SK-N-SH (cell line): Measurements from ENCODE around the gene TAF4.

Experiments
- GATA2 ChIP-seq: sonication (generic); formaldehyde crosslinking; IDR thresholded peaks from 2 replicates; pipeline ENCODE4 v1.5.0; 2020; ENCODE audit warnings: mild to moderate bottlenecking, missing genetic modification reagents
- MAX ChIP-seq: IDR thresholded peaks from 2 replicates; pipeline ENCODE4 v1.4.0; 2012; ENCODE audit warnings: low read depth
- YY1 ChIP-seq: IDR thresholded peaks from 2 replicates; pipeline ENCODE4 v1.4.0; 2012; ENCODE audit warnings: low read depth, mild to moderate bottlenecking
- TF ChIP-seq, protein P1 (sequence below): fragments of 200-600 bp; sonication (generic); IDR thresholded peaks from 2 replicates; pipeline ENCODE4 v1.6.1; 2017; ENCODE audit warnings: antibody characterized with exemption, mild to moderate bottlenecking, moderate library complexity

GRCh38 chr20:61993058-61993457, 72.6 kb downstream of the TAF4 start:
- no peak for TF ChIP-seq YY1
- TF ChIP-seq, protein P1, sequence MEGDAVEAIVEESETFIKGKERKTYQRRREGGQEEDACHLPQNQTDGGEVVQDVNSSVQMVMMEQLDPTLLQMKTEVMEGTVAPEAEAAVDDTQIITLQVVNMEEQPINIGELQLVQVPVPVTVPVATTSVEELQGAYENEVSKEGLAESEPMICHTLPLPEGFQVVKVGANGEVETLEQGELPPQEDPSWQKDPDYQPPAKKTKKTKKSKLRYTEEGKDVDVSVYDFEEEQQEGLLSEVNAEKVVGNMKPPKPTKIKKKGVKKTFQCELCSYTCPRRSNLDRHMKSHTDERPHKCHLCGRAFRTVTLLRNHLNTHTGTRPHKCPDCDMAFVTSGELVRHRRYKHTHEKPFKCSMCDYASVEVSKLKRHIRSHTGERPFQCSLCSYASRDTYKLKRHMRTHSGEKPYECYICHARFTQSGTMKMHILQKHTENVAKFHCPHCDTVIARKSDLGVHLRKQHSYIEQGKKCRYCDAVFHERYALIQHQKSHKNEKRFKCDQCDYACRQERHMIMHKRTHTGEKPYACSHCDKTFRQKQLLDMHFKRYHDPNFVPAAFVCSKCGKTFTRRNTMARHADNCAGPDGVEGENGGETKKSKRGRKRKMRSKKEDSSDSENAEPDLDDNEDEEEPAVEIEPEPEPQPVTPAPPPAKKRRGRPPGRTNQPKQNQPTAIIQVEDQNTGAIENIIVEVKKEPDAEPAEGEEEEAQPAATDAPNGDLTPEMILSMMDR, result no peak
- TF ChIP-seq GATA2 (CRISPR knock-in tag), result no peak
- no peak for TF ChIP-seq MAX
